H1 (cell line): ENCODE results near the gene LRRC10. TPM values are rescaled to one million over a fixed set of nuclear protein-coding genes. Genes with fewer than 3 reads are reported as not detected.

Experiments used
- CTCF ChIA-PET: fragments of 300-600 bp; sonication (Branson Sonifier 250); formaldehyde crosslinking; loops from one replicate; lab custom pipeline; 2021; ENCODE audit not compliant: partially characterized antibody; lab: Charles Lee
- POLR2A ChIA-PET: fragments of 300-600 bp; sonication (Branson Sonifier 250); formaldehyde crosslinking; loops from one replicate; lab custom pipeline; 2021; ENCODE audit warnings: inconsistent platforms; ENCODE audit not compliant: partially characterized antibody; lab: Charles Lee
- DNase-seq, 2 experiments: peaks; one replicate each; pipeline versions ENCODE4 v3.0.0 to v3.0.0-alpha.2; 2010 to 2022; ENCODE audit warnings: low spot score in 2 of 2, low read depth in 1 of 2, mixed read lengths in 1 of 2
- FAIRE-seq: peaks from 2 replicates; lab custom pipeline; 2011; peaks lifted over from hg19 to GRCh38; lab: Jason Lieb, UNC
- H2AFZ ChIP-seq: 2 replicates; pipeline ENCODE4 v1.8.1; 2012; ENCODE audit warnings: low read length, inconsistent platforms
- H2AK5ac ChIP-seq: 2 replicates; pipeline ENCODE4 v1.6.1; 2013; ENCODE audit warnings: low read depth, low read length
- H2BK120ac ChIP-seq: replicated peaks from 2 replicates; pipeline ENCODE3; 2013; ENCODE audit warnings: low read depth, low read length, inconsistent platforms
- H2BK12ac ChIP-seq: 2 replicates; pipeline ENCODE4 v1.6.1; 2013; ENCODE audit warnings: low read depth, low read length
- H2BK15ac ChIP-seq: 2 replicates; pipeline ENCODE4 v1.6.1; 2013; ENCODE audit warnings: low read length
- H2BK20ac ChIP-seq: 2 replicates; pipeline ENCODE4 v1.6.1; 2013; ENCODE audit warnings: low read length
- H2BK5ac ChIP-seq: 2 replicates; pipeline ENCODE4 v1.6.1; 2013; ENCODE audit warnings: low read depth, low read length
- H3K14ac ChIP-seq: 2 replicates; pipeline ENCODE4 v1.6.1; 2013; ENCODE audit warnings: inconsistent platforms; ENCODE audit not compliant: insufficient read length
- H3K18ac ChIP-seq: 2 replicates; pipeline ENCODE4 v1.6.1; 2013; ENCODE audit warnings: low read length; ENCODE audit errors: extremely low read depth
- H3K23ac ChIP-seq: 2 replicates; pipeline ENCODE4 v1.6.1; 2013; ENCODE audit warnings: inconsistent platforms; ENCODE audit not compliant: insufficient read length
- H3K23me2 ChIP-seq: 2 replicates; pipeline ENCODE4 v1.6.1; 2013; ENCODE audit warnings: low read depth, low read length
- H3K27ac ChIP-seq: 2 replicates; pipeline ENCODE4 v1.6.1; 2011; ENCODE audit warnings: low read depth, low read length, inconsistent platforms
- H3K27me3 ChIP-seq, 4 experiments: replicated peaks in 1 of 4; 1 replicate in 1 of 4; 2 replicates in 3 of 4; pipeline versions ENCODE4 v1.6.1 to v1.8.1; 2011 to 2013; ENCODE audit warnings: low read length in 3 of 4, mild to moderate bottlenecking in 3 of 4, inconsistent platforms in 2 of 4, mixed read lengths in 2 of 4, moderate library complexity in 1 of 4; ENCODE audit not compliant: control insufficient read depth in 3 of 4, insufficient read depth in 3 of 4; ENCODE audit errors: extremely low read depth in 1 of 4
- H3K36me3 ChIP-seq, 4 experiments: 2 replicates each; pipeline versions ENCODE4 v1.6.1 to v1.8.1; 2011 to 2013; ENCODE audit warnings: mild to moderate bottlenecking in 4 of 4, low read length in 3 of 4, moderate library complexity in 2 of 4, control low read depth in 1 of 4, inconsistent platforms in 1 of 4; ENCODE audit not compliant: insufficient read depth in 4 of 4, control insufficient read depth in 2 of 4
- H3K4ac ChIP-seq: replicated peaks from 2 replicates; pipeline ENCODE3; 2013; ENCODE audit warnings: low read length, low read depth, mixed read lengths, inconsistent platforms; ENCODE audit not compliant: insufficient read length
- H3K4me1 ChIP-seq, 4 experiments: replicated peaks in 1 of 4; 1 replicate in 1 of 4; 2 replicates in 3 of 4; pipeline versions ENCODE4 v1.6.1 to v1.8.1; 2011 to 2013; ENCODE audit warnings: low read length in 3 of 4, inconsistent platforms in 2 of 4, mixed read lengths in 1 of 4; ENCODE audit not compliant: insufficient read depth in 4 of 4, control insufficient read depth in 3 of 4
- H3K4me2 ChIP-seq, 2 experiments: 2 replicates each; pipeline versions ENCODE4 v1.6.1 to v1.8.1; 2011 to 2013; ENCODE audit warnings: low read depth in 2 of 2, low read length in 2 of 2, control low read depth in 1 of 2, inconsistent platforms in 1 of 2, mild to moderate bottlenecking in 1 of 2; ENCODE audit not compliant: insufficient read depth in 1 of 2
- H3K4me3 ChIP-seq, 4 experiments: fragments of 200-600, 300-600 bp in 1 of 4; sonication (generic), shearing (Covaris generic), sonication (Bioruptor Twin) in 1 of 4; 2 replicates each; pipeline versions ENCODE4 v1.5.1 to v1.8.1; 2011 to 2016; ENCODE audit warnings: low read length in 4 of 4, low read depth in 3 of 4, control low read depth in 2 of 4, inconsistent platforms in 2 of 4, mild to moderate bottlenecking in 2 of 4, mixed read lengths in 1 of 4, moderate library complexity in 1 of 4; ENCODE audit not compliant: insufficient read depth in 2 of 4; ENCODE audit errors: extremely low read depth in 1 of 4
- H3K56ac ChIP-seq: replicated peaks from 2 replicates; pipeline ENCODE3; 2013; ENCODE audit warnings: low read depth, mild to moderate bottlenecking, mixed read lengths, low read length, inconsistent platforms; ENCODE audit not compliant: insufficient read length
- H3K79me1 ChIP-seq: 2 replicates; pipeline ENCODE4 v1.6.1; 2013; ENCODE audit warnings: low read depth, low read length, control low read depth
- H3K79me2 ChIP-seq, 2 experiments: 2 replicates each; pipeline versions ENCODE4 v1.6.1 to v1.8.1; 2012 to 2013; ENCODE audit warnings: low read length in 2 of 2, mild to moderate bottlenecking in 2 of 2, inconsistent platforms in 1 of 2; ENCODE audit not compliant: insufficient read depth in 2 of 2, control insufficient read depth in 1 of 2
- H3K9ac ChIP-seq, 4 experiments: replicated peaks in 1 of 4; 1 replicate in 1 of 4; 2 replicates in 3 of 4; pipeline versions ENCODE4 v1.6.1 to v1.8.1; 2011 to 2013; ENCODE audit warnings: low read depth in 3 of 4, low read length in 3 of 4, control low read depth in 2 of 4, mild to moderate bottlenecking in 2 of 4, moderate library complexity in 2 of 4, inconsistent platforms in 1 of 4; ENCODE audit errors: extremely low read depth in 1 of 4
- H3K9me3 ChIP-seq, 2 experiments: 2 replicates each; pipeline versions ENCODE4 v1.6.1 to v1.8.1; 2012 to 2013; ENCODE audit warnings: mild to moderate bottlenecking in 2 of 2, moderate library complexity in 2 of 2, control low read depth in 1 of 2, inconsistent platforms in 1 of 2, low read depth in 1 of 2, low read length in 1 of 2, mixed read lengths in 1 of 2; ENCODE audit not compliant: insufficient read depth in 2 of 2
- H4K20me1 ChIP-seq, 2 experiments: replicated peaks in 1 of 2; 2 replicates each; pipeline versions ENCODE3 to v1.8.1; 2011 to 2013; ENCODE audit warnings: inconsistent platforms in 2 of 2, low read length in 2 of 2, mild to moderate bottlenecking in 1 of 2; ENCODE audit not compliant: insufficient read depth in 2 of 2, control insufficient read depth in 1 of 2
- H4K5ac ChIP-seq: 2 replicates; pipeline ENCODE4 v1.6.1; 2013; ENCODE audit warnings: low read length, low read depth, mixed read lengths, inconsistent platforms; ENCODE audit not compliant: insufficient read length
- H4K8ac ChIP-seq: 2 replicates; pipeline ENCODE4 v1.8.0; 2013; ENCODE audit warnings: mild to moderate bottlenecking, moderate library complexity, low read length, inconsistent platforms; ENCODE audit not compliant: insufficient read depth; ENCODE audit errors: extremely low read depth
- H4K91ac ChIP-seq: replicated peaks from 2 replicates; pipeline ENCODE3; 2013; ENCODE audit warnings: low read length, mixed read lengths, inconsistent platforms; ENCODE audit not compliant: insufficient read length
- EZH2 ChIP-seq: fragments of 200-600 bp; sonication (generic); IDR thresholded peaks from 2 replicates; pipeline ENCODE4 v1.7.1; 2012; ENCODE audit warnings: low read depth, mild to moderate bottlenecking, moderate library complexity, low read length, inconsistent platforms; ENCODE audit not compliant: severe bottlenecking
- KDM5A ChIP-seq: fragments of 200-600 bp; IDR thresholded peaks from 2 replicates; pipeline ENCODE4 v1.7.1; 2012; ENCODE audit warnings: mild to moderate bottlenecking, low read length, inconsistent platforms, mixed read lengths
- WGBS, 2 experiments: shearing (Covaris generic) in 1 of 2; methylation state at CpG; one replicate each; pipeline versions ENCODE4 v1.1.6 to v1.1.7; 2013 to 2015; ENCODE audit warnings: low lambda C conversion rate in 2 of 2, mixed read lengths in 2 of 2, inconsistent platforms in 1 of 2, low coverage in 1 of 2, missing lambda C conversion rate in 1 of 2; ENCODE audit not compliant: insufficient replicate concordance in 2 of 2, insufficient coverage in 1 of 2, insufficient read length in 1 of 2; ENCODE audit errors: extremely low coverage in 1 of 2, missing lambda C conversion rate in 1 of 2; 5-methylcytosine and 5-hydroxymethylcytosine counted together
- polyA plus RNA-seq, 7 experiments: library from polyadenylated mRNA; depleted of rRNA in 3 of 7; stranded (reverse) in 5 of 7; unstranded in 2 of 7; fragments of >200 nt in 5 of 7; fragments of 200-250 nt in 2 of 7; gene quantifications; 1 replicate in 5 of 7; 2 replicates in 1 of 7; 4 replicates in 1 of 7; pipeline versions ENCODE4 v1.2.1 to v1.2.3, GENCODE V29; 2011 to 2013; ENCODE audit warnings: missing spikeins in 2 of 7, mixed read lengths in 2 of 7
- total RNA-seq: library from RNA; stranded (reverse); fragmentation: NEBNext Ultra II Directional; extraction: Animal tissue kit (Norgen Biotek cat#: 25700); gene quantifications from 2 replicates; pipeline ENCODE4 v1.2.1, GENCODE V29; 2021
- TF ChIP-seq, protein P1 (sequence below): IDR thresholded peaks from 2 replicates; pipeline ENCODE4 v1.6.1; 2011; ENCODE audit warnings: low read depth, mild to moderate bottlenecking, low read length; ENCODE audit not compliant: insufficient read depth
- TF ChIP-seq, protein P2 (sequence below): IDR thresholded peaks from 2 replicates; pipeline ENCODE4 v1.6.1; 2012; ENCODE audit warnings: inconsistent platforms
- TF ChIP-seq, protein P3 (sequence below), 3 experiments: IDR thresholded peaks; 1 replicate in 2 of 3; 2 replicates in 1 of 3; pipeline versions ENCODE4 v1.5.1 to v1.6.1; 2011; ENCODE audit warnings: low read length in 3 of 3, mild to moderate bottlenecking in 3 of 3, inconsistent platforms in 2 of 3, low read depth in 1 of 3, moderate library complexity in 1 of 3; ENCODE audit not compliant: insufficient read depth in 1 of 3; ENCODE audit errors: control extremely low read depth in 1 of 3

Gene LRRC10
- total and polyA plus RNA-seq, 2 of the 8 experiments (the other 6 are each of a cell fraction or from before 2014, with no cell fraction given): not detected

DNA sequence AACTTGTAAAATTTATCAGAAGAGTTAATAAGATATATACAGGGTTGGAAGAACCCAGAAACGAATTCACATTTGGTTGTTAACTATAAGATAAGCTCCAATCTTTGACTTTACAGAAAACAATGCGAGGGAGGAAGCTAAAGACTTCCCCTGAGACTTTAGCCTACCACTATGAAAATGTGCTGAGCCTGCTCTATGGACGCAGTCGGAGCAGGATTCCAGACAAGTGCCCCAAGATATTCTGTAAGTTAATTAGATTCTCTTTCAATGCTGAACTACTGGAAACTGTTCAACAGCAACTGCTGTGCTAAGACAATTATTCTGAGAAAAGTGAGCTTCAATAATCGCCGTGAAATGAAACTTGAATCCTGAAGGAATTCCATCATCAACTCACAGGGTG is 8.3 kb upstream of the LRRC10 start:
- POLR2A ChIA-PET: interaction anchor here (0.8 to 1.0 kb wide), 3 partner anchors 13 to 63 kb away, joined by 3 read pairs; no protein-coding TSS in a partner anchor

More for the DNA sequence above, 8.3 kb upstream of the LRRC10 start:
- no peak overlapping the region for H4K91ac ChIP-seq
- H3K4me3 ChIP-seq: no peak overlapping the region
- H2BK20ac ChIP-seq: no peak overlapping the region
- FAIRE-seq (no peak), DNase-seq (no peak)
- H2BK12ac ChIP-seq: no peak overlapping the region
- H3K36me3 ChIP-seq: no peaks in the 10 kb centered on the region
- TF ChIP-seq KDM5A (no peak), EZH2 (no peak)
- TF ChIP-seq, protein P1, sequence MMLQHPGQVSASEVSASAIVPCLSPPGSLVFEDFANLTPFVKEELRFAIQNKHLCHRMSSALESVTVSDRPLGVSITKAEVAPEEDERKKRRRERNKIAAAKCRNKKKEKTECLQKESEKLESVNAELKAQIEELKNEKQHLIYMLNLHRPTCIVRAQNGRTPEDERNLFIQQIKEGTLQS: no peak
- TF ChIP-seq, protein P2, sequence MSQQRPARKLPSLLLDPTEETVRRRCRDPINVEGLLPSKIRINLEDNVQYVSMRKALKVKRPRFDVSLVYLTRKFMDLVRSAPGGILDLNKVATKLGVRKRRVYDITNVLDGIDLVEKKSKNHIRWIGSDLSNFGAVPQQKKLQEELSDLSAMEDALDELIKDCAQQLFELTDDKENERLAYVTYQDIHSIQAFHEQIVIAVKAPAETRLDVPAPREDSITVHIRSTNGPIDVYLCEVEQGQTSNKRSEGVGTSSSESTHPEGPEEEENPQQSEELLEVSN: no peak
- TF ChIP-seq, protein P3, sequence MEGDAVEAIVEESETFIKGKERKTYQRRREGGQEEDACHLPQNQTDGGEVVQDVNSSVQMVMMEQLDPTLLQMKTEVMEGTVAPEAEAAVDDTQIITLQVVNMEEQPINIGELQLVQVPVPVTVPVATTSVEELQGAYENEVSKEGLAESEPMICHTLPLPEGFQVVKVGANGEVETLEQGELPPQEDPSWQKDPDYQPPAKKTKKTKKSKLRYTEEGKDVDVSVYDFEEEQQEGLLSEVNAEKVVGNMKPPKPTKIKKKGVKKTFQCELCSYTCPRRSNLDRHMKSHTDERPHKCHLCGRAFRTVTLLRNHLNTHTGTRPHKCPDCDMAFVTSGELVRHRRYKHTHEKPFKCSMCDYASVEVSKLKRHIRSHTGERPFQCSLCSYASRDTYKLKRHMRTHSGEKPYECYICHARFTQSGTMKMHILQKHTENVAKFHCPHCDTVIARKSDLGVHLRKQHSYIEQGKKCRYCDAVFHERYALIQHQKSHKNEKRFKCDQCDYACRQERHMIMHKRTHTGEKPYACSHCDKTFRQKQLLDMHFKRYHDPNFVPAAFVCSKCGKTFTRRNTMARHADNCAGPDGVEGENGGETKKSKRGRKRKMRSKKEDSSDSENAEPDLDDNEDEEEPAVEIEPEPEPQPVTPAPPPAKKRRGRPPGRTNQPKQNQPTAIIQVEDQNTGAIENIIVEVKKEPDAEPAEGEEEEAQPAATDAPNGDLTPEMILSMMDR (IDR thresholded peaks at IDR 0.05; ENCODE audit: control extremely low read depth in 1 of 3, insufficient read depth in 1 of 3, low read depth in 1 of 3, low read length in 3 of 3): no peak
- no peak overlapping the region for H3K9ac ChIP-seq
- no peaks in the 10 kb centered on the region for H3K79me1 ChIP-seq
- H2BK15ac ChIP-seq: no peak overlapping the region
- H3K27ac ChIP-seq: no peak overlapping the region
- no peak overlapping the region for H3K4ac ChIP-seq
- no peak overlapping the region for H2AFZ ChIP-seq
- no peak overlapping the region for H3K23ac ChIP-seq
- H3K14ac ChIP-seq: no peak overlapping the region
- no peaks in the 10 kb centered on the region for H3K9me3 ChIP-seq
- H4K20me1 ChIP-seq: no peaks in the 10 kb centered on the region
- H3K56ac ChIP-seq: no peak overlapping the region
- no peaks in the 10 kb centered on the region for H3K79me2 ChIP-seq
- no peaks in the 10 kb centered on the region; a peak in 1 of 7 replicates for H3K27me3 ChIP-seq
- no peak overlapping the region for H3K18ac ChIP-seq
- H4K8ac ChIP-seq: no peak overlapping the region
- 84% methylated on average over 6 of the region's 6 CpGs; no CpG with 5 or more reads in 1 of the 2 experiments for WGBS, 2 experiments
- CTCF ChIA-PET: interaction anchor here (1.0 to 7.1 kb wide), 5 partner anchors 8 to 20 kb away, joined by 3 to 67 read pairs (median 5); partner anchors contain the start of gene LRRC10
- H3K4me2 ChIP-seq: no peak overlapping the region
- H2BK120ac ChIP-seq: no peak overlapping the region
- H3K23me2 ChIP-seq: no peaks in the 10 kb centered on the region
- H4K5ac ChIP-seq: no peak overlapping the region
- H2AK5ac ChIP-seq: no peak overlapping the region
- no peaks in the 10 kb centered on the region for H3K4me1 ChIP-seq
- H2BK5ac ChIP-seq: no peak overlapping the region
